Activated naive CD4-positive, alpha-beta T cell (primary cell): ENCODE results near the gene PTPRN2.
"Not testable (repeated sequence)": the region's sequence is repeated elsewhere in the genome, so short reads cannot be mapped to it uniquely, and the experiment has no call there.

Experiments
- DNase-seq, 4 experiments: peaks; one replicate each; lab custom pipeline; 2025; lab: John Stamatoyannopoulos, UW

PTPRN2 gene

DNA sequence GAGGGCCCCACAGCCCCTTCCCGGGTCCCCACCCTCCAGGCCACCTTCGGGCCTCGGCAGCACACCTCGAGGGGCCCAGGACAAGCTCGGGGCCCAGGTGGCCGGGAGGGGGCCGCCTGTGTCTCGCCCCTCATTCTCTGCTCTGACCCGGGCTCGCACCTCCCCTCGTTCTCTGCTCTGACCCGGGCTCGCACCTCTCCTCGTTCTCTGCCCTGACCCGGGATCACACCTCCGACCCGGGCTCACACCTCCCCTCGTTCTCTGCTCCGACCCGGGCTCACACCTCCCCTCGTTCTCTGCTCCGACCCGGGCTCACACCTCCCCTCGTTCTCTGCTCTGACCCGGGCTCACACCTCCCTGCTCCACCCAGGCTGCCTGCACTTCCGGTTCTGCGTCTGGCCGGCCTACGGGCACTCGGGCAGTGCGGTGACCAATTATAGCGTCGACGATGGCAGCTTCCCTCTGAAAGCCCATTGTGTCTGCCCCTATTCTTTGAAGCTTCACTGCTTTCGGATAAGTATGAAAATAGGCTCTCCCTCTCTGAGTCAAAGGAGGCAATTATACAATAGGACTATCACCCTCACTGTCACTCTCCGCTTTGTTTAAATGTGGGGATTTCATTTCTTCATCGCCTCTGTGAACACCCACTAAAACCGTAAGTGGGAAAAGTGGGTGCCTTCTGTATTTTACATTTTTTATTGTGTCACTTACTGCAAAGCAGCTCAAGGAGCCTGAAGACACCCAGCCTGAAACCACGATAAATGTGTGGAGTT lies 793.5 kb downstream of the PTPRN2 start:
- no peak for DNase-seq

DNA sequence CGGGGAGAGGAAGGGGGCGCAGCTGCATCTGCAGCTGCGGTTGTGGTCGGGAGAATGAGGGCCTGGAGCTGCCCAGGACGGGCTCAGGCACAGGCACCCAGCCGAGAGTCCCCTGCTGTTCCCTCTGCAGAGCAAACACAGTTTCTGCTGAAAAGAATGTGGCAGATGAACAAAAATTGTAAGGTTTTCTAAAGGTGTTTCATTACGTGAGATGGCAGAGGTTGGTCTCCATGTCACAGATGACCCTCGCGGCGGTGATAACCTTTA lies 794.6 kb downstream of the PTPRN2 start:
- DNase-seq, result no peak

DNA sequence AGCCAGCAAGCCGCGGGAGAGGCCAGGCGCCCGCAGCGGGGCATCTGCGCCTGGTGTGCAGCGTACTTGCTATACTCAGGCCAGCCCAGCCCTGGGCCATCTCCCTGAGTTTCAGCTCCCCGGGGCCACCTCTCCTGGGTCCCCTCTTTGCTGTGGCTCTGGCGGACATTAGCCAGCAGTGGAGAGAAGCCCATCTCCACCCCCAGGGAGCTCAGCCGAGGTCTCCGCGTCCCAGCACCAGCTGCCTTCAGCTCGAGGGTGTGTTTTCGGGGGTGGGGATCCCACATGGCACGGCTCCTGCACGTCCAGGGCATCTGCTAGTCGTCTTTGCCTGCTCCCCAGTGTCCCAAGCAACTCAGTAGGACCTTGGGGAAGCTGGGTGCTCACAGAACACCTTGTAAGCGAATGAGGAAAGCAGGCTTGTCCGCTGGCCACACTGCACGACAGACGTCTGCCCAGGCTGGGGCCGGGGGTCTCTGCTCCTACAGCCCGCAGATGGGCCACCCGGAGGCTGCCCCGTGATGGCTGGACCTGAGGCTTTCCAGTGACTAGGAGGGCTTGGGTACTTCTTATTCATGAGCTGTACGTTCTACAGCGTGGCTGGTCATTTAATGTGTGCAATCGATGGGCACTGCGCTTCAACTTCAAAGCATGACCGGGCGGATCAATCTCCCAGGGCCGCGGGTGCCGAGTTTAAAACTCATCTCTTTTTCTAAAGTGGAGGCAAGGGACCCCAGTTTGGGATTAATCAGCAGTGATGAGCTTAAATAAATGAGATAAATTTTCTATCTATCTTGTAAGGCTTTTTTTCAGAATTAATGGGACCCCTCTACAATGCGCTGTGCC lies 795.2 kb downstream of the PTPRN2 start:
- DNase-seq, result no peak

DNA sequence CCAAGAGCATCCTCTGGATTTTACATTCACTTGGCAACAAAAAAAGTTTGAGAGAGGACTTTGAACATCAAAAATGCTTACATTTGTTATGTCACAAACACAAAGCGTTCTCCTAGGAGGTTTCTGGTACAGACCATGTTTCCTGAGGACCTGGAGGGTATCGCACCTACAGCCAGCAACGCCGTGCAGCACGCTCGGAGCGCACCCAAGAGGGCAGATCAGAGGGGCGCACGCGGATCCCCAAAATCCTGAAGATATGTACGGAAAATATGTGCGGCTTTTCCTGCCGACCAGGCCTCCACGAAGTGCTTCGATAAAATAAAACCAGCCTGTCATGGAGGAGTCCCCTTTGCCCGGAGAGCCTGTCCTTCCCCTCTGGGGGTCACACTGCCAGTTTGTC lies 796.0 kb downstream of the PTPRN2 start:
- no peak for DNase-seq

DNA sequence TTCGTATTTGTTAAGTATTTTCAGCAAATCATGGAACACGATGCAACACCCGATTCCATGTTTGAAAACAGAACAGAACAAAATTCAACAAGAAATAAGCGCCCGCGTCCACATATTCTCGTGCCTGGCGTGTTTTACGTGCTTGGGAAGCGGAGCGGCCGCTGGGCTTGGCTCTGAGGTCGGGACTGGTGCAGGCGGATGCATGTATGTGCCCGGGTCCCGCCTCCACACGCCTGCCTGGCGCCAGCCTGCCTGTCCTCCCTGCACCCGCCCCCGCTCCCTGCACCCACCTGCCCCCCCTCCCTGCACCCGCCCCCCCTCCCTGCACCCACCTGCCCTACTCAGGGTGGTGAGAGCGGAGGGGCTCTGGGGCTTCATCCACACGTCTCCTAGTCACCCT lies 796.4 kb downstream of the PTPRN2 start:
- no peak for DNase-seq

DNA sequence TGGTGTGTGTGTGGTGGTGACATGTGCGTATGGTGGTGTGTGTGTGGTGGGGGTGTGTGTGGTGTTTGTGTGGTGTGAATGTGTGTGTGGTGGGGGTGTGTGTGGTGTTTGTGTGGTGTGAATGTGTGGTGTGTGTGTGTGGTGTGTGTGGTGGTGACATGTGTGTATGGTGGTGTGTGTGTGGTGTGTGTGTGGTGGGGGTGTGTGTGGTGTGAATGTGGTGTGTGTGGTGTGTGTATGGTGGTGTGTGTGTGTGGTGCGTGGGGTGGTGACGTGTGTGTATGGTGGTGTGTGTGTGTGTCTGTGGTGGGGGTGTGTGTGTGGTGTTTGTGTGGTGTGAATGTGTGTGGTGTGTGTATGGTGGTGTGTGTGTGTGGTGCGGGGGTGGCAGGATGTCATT lies 797.7 kb downstream of the PTPRN2 start:
- DNase-seq, result no peak

DNA sequence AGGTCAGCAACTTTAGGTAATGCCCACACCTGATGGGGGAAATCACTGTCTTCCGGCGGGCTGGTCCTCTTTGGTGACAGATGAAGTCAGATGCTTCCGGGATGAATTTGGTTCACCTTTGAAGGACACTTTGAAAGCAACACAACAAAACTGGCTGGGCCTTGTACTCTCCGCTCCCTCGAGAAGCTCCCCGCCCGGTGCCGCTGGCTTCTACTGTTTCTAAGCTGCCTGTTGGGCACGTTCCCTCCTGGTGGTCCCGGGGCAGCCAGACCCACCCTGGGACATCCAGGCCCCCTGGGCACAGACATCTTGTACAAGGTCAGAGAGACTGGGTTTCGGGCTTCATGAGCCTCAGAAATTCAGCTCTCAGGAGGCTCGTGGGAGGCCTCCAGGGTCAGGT lies 798.5 kb downstream of the PTPRN2 start:
- no peak for DNase-seq

DNA sequence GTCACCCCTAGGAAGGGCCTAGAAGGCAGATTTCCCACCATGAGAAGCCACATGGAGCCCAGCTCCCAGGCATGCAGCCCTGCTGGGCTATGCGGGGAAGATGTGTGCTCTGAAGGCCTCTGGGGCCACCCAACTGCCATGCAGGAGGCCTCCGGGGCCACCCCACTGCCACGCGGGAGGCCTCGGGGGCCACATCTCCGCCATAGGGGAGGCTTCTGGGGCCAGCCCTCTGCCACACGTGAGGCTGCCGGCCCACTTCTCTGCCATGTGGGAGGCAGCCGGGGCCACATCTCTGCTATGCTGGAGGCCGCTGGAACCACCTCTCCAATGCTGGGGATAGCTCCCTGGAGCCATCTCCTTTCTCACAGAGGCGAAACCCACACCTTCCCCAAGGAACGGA lies 799.0 kb downstream of the PTPRN2 start:
- no peak for DNase-seq

DNA sequence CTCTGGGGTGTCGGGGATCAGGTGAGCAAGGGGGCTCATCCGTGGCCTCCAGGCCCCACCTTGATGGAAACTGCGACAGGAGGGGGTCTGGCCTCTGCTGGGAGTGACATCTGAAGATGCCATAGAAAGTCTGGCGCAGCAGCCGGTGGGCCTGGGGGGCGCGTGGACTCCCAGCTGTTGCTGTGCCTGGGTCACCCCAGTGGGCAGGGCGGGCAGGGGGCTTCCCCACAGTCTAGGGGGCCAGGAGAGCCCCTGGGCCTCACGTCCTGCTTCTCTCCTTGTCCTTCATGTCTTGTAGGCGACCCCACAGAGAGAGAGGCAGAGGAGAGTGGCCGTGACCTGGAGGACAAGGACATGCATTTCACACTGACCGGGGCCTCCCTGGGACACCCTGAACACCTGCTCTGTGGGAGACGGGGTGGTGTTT lies 800.3 kb downstream of the PTPRN2 start:
- DNase-seq, result no peak

DNA sequence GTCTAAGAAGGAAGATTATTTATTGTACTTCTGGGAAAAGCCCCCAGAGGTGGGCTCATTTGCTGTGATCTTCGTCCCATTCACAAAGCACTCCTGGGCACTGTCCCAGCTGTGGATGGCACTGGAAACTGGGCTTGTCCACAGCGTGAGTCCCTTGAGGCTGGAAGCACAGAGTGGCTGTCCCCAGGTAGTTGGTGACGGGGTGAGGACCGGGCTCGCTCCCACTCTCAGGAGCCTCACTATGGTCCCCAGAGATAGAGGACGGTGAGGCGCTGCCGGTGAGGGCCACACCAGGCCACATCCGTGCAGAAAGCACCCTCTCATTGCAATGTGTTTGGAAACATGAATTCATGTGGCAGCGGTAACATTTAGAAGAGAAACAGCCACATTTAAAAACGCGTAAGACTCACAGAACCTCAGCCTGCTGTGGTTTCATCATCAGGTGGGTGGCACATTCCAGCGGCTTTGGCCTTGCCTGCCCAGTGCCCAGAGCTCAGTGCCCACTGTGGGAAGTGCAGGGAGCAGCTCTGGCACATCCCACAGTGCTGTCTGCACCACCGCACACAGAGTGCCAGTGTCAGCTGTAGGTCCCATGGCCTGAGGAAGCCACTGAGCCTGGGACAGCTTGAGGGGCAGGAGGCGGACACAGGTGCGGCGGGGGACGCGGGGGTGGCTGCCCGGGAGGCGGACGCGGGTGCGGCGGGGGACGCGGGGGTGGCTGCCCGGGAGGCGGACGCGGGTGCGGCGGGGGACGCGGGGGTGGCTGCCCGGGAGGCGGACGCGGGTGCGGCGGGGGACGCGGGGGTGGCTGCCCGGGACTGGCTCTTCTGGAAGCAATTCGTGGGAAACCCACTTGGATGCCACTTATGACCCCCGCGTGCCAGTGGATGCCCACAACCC lies 801.0 kb downstream of the PTPRN2 start:
- DNase-seq, result no peak

DNA sequence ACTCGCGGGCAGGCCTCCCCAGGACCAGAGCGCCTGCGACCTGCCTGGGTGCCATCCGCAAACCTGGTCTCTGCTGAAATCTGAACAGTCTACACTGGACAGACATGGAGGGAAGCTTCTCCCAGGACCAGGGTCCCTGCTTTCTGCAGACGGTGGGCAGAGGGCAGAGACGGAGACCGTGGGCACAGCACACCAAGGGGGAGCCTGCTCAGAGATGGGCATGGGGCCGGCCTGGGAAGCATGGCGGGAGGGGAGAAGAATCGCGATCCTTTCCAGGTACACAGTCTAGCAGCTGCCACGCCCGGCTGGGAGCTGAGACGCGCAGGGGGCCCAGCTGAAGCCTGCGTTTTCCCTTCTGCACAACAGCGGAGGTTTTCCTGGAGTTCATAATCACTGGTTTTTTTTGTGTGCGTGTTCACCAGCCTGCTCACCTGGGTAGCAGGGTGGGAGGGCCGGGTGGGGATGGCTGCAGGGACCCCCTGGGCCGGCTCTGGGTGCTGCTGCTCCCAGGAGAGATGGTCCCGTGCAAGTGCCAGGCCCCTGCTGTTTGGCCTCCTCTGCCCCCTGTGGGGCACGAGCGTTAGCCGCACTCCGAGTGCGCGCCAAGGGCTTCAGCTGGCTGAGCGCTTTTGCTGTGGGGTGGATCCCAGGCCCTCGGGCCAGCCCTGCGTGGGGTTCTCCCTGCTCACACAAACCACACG lies 802.0 kb downstream of the PTPRN2 start:
- no peak for DNase-seq

DNA sequence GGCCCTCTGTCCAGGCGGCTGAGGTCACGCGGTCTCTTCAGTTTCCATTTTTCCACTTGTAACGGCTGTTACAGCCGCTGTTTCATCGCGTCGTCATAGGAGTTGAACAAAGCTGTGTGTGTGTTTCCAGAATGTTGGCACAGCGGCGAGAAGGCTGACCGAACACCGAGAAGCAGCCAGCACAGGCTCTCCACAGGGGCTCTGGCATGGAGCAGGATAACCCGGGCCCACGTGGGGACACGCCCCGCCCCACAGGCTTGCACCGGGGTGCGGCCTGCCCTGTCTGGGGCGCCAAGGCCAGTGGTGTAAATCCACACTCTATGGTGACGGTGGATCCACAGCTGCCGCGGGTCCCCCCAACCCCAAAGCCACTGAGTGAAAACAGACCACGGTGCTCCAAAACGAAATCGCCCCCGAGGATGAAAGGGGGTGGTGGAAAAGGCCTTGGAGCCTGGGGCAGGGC lies 802.6 kb downstream of the PTPRN2 start:
- no peak for DNase-seq

DNA sequence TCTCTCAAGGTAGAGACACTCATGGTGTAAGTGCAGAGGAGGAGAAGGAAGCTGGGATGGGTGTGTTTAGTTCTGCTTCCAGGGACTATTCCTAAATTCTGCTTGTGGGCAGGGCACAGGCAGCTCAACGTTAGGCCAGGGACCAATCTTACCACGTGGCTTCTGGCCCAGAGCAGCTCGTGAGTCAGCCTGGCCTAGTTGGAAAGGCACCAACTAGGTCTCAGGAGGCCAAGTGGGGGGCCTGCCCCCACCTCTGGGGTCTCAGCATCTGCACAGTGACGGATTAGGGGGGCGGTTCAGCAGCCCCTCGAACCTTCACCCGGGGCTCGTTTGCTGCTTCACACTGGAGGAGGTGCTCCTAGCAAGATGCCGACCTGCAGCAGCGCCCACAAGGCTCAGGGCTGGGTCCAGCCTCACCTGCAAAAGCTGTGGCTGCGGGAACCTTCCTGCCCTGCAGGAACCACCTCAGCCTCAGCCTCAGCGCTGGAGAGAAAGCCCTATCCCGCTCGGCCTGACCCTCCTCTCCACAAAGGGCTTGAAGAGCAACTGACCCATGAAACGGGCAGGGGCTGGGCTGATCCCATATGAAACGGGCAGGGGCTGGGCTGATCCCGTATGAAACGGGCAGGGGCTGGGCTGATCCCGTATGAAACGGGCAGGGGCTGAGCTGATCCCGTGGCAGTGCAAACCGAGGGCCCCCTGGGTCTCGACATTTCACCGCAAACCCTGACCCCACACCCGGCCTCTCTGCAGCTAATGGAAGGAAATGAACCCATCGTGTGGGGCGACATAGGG lies 803.4 kb downstream of the PTPRN2 start:
- no peak for DNase-seq

DNA sequence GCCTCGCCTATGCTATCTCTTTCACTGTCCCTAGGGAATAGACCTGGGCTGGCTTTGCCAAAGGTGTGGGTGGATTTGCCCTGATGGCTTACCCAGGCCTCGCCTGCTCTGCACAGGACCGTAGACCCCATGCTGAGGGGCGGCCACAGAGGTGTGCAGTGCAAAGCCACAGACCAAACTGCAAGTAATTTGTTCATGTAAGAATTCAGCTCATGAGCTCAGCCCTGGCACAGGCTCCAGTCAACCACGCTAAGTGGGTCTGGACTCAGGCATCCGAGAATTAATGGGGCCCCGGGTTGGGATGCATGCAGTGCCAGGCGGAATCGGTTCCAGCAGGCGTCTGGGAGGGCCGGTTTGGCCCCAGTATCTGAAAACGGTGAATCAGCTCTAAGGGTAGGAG lies 805.6 kb downstream of the PTPRN2 start:
- no peak for DNase-seq

DNA sequence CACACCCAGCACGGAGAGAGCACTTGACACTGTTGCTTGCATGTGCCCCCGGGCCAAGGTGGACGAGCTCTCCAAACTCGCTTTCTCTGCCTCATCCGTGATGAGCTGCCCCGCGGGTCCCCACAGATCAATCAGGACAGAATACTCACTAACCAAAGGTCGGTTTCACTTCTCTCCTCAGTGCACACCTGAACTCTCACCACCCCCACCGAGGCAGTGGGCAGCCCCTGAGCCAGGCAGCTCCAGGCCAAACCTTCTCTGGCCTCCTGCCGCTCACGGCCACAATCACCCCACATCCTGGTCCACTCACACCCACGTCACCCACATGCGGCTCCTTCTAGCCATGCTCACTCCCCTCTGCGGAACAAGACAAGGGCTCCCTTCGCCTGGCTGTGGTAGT lies 806.9 kb downstream of the PTPRN2 start:
- DNase-seq, result no peak

DNA sequence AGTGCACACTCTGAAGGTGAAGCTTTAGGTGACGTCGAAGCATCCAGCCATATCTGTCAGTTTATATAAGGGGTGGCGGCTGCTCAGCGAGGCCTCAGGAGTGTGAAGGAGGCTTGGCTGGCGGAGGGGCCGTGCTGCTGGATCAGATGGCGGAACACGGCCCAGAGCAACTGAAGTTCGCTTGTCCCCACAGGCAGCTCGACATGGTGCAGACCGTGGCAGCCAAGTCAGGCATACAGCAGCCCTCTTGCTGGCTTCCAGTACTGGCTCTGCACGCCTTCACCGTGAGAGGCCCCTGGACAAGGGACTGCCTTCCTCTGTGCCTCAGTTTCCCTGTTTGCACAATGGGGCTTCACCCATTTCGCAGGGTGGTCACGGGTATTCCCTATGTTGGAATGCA lies 807.3 kb downstream of the PTPRN2 start:
- DNase-seq, result no peak

DNA sequence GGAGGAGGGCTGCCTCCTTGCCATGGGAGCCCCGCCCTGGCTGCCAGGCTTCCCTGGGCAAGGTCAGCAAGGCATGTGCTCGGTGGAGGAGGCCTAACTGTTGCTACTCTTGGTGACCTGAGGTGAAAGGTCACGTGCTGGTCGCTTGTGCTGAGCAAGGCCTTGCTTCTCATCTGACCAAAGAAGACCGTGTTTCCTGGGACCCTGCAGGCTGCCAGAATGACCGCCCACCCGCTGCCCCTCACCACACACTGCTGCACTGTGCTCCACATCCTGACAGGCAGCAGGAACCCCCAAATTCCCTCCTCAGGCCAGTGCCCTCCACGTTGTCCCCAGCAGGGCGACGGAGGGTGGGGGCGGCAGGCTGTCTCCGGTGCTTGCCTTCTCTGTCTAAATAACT lies 808.4 kb downstream of the PTPRN2 start:
- no peak for DNase-seq

DNA sequence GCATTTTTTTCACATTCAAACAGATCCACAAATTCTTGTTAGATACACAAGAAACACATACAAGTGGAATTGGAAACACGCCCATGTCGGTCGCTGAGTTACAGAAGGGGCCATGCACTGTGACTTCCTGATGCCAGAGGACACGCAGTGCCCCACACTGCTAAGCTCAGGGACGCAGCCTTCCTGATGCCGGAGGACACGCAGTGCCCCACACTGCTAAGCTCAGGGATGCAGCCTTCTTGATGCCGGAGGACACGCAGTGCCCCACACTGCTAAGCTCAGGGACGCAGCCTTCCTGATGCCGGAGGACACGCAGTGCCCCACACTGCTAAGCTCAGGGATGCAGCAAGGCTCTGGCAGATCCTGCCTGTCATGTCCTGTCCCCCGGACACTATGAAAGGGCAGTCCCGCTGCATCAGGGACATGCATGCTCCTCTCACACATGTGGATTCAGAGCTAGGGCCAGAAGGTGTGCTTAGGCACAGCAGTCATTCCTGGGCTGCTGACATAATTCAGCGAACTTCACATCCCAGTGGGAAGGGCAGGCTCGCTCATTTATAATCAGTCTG lies 810.3 kb downstream of the PTPRN2 start:
- not testable (repeated sequence) for DNase-seq

DNA sequence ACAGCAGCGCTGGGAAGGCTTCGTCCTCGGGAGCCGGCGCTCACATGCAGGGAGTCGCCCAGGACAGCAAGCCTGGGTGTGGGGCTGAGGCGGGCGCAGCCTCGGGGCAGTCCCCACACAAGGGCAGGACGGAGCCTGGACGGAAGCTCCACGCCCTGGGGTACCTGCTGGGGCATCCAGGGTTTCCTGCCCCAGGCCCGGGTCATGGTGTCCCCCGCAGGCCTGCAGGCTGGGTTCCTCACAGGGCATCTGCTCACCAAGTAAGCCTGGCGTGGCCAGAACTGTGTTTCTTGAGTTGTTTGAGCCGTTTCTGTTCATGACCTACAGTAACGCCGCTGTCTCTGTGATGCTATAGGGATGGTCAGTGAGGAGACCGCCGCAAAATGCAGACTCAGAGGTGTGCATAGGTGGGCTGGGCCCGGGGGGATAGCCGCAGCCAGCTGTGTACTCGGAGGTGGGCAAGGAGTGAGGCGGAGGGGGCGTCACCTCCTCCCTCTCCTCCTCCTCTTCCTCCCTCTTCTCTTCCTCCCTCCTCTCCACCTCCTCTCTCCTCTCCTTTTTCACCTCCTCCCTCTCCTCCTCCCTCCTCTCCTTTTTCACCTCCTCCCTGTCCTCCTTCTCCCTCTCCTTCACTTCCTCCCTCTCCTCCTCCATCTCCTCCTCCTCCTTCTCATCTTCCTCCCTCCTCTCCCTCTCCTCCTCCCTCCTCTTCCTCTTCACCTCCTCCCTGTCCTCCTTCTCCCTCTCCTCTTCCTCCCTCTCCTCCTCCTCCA lies 811.9 kb downstream of the PTPRN2 start:
- DNase-seq, result no peak

DNA sequence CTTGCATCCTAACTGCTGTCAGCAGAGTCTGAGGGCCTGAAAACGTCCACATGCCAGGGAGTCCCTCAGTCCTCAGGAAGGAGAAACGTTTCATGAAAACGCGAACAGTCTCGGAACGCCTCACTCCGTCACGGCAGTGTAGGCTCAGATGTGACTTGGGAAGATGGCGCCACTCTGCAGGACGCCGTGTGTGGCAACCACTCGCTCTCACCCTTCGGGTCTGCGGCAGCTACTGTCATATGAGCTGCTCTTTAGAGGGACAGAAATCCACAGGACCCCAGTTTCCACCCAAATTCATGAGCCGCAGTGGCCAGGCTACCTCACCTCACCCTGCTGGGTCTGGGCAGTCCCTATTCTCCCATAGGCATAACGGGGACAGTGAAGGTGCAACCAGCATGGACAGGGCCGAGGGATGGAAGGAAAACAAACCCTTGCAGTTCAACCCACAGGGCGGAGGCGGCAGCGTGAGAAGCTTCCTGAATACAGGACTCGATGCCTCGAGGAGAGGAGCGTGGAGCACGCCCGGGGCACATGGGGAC lies 812.5 kb downstream of the PTPRN2 start:
- DNase-seq, result no peak
